ENCODE data around the gene MYZAP. TPM values are rescaled to one million over a fixed set of nuclear protein-coding genes. Genes with fewer than 3 reads are reported as not detected.

Gene MYZAP
- total and polyA plus RNA-seq, 10 donors: 4.1 to 26.2 (median 13.8) TPM

DNA sequence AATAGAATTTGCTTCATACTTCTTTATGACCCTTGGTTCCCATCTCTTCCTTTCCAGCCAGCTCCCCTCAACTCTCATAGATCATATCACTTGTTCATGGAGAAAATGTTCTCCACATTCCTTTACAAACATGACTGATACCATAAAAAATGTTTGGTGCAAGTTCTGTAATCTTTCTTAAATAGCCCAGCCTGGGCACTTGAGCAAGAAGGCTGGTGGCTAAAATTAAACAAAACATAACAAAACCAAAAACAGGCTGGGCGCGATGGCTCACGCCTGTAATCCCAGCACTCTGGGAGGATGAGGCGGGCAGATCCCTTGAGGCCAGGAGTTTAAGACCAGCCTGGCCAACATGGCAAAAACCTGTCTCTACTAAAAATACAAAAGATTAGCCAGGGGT lies 105.9 kb downstream of the MYZAP start:
- WGBS, 5 donors: 90 to 98% (median 96%) methylated on average over 4 of the region's 4 CpGs
- no peaks in the 10 kb centered on the region for H3K36me3 ChIP-seq
- DNase-seq: no peak
- H3K9me3 ChIP-seq: no peaks in the 10 kb centered on the region
- no peaks in the 10 kb centered on the region for H3K4me1 ChIP-seq
- peaks cover 0 to 23% (median 0%) of the 10 kb centered on the region in 7 donors for H3K27me3 ChIP-seq (replicated peaks in 1 of 7)
- H3K27ac ChIP-seq: no peak overlapping the region
- intact Hi-C loops (cut with DNase I; ENCODE audit: low total_unique reads): no loop called here
- no peak overlapping the region for H3K4me3 ChIP-seq
- TF ChIP-seq POLR2A (IDR thresholded peaks at IDR 0.05) (no peak), POLR2AphosphoS5 (IDR thresholded peaks at IDR 0.05) (no peak), CTCF (IDR thresholded peaks at IDR 0.05 in 8 of 11, conservative IDR thresholded peaks at IDR 0.05 in 3 of 11) (no peak)

DNA sequence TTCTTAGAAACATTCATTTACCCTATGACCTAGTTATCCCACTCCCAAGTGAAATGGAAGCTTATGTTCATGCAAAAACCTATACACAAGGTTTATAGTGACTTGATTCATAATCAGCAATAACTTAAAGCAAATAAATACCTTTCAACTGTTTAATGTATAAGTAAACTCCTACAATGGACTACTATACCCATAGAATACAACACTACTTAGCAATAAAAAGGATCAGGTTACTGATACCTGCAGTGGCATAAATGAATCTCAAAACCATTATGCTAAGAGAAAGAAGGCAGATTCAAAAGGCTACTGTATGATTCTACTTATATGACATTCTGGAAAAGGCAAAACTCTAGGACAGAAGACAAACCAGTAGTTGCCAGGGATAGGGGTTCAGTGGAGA lies 106.5 kb downstream of the MYZAP start:
- no peaks in the 10 kb centered on the region for H3K9me3 ChIP-seq
- TF ChIP-seq POLR2AphosphoS5 (IDR thresholded peaks at IDR 0.05): no peak
- TF ChIP-seq POLR2A (IDR thresholded peaks at IDR 0.05): no peak
- no peak for TF ChIP-seq CTCF (IDR thresholded peaks at IDR 0.05 in 8 of 11, conservative IDR thresholded peaks at IDR 0.05 in 3 of 11)
- no peak for DNase-seq
- H3K27ac ChIP-seq: no peak overlapping the region
- H3K36me3 ChIP-seq: no peaks in the 10 kb centered on the region
- intact Hi-C loops (cut with DNase I; ENCODE audit: low total_unique reads): no loop called here
- no peaks in the 10 kb centered on the region for H3K4me1 ChIP-seq
- no peak overlapping the region for H3K4me3 ChIP-seq
- peaks cover 0 to 23% (median 0%) of the 10 kb centered on the region in 7 donors for H3K27me3 ChIP-seq (replicated peaks in 1 of 7)

DNA sequence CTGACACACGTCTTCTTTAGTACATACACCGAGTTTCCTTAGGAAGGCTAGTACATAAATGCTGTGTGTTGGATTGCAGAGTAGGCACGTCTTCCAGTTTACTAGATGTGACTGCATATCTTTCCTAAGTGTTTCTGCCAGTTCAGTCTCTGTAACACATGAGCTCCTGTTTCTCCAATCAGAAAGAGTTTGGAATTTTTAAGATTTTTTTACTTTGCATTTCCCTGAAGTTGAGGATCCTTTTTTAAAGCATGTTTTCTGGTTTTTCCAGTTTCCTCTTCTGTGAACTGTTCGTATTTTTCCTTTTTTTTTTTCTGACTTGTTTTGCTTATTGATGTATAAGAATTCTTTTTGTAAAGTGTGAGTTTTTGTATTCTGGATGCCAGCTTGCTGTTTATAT lies 107.3 kb downstream of the MYZAP start:
- no peak overlapping the region for H3K27ac ChIP-seq
- intact Hi-C loops (cut with DNase I; ENCODE audit: low total_unique reads): no loop called here
- DNase-seq: no peak
- no peaks in the 10 kb centered on the region for H3K9me3 ChIP-seq
- TF ChIP-seq POLR2AphosphoS5 (IDR thresholded peaks at IDR 0.05): no peak
- no peak for TF ChIP-seq POLR2A (IDR thresholded peaks at IDR 0.05)
- no peak for TF ChIP-seq CTCF (IDR thresholded peaks at IDR 0.05 in 8 of 11, conservative IDR thresholded peaks at IDR 0.05 in 3 of 11)
- no peak overlapping the region for H3K4me3 ChIP-seq
- H3K4me1 ChIP-seq: no peaks in the 10 kb centered on the region
- no peaks in the 10 kb centered on the region for H3K36me3 ChIP-seq
- H3K27me3 ChIP-seq (replicated peaks in 1 of 7): peaks cover 0 to 23% (median 0%) of the 10 kb centered on the region in 7 donors
- WGBS, 5 donors: 71 to 87% (median 82%) methylated on average over 4 of the region's 4 CpGs

- no peak for TF ChIP-seq POLR2AphosphoS5 (IDR thresholded peaks at IDR 0.05)
- no peak for TF ChIP-seq POLR2A (IDR thresholded peaks at IDR 0.05)
- no peak for TF ChIP-seq CTCF (IDR thresholded peaks at IDR 0.05 in 8 of 11, conservative IDR thresholded peaks at IDR 0.05 in 3 of 11)
Observed at GRCh38 chr15:57703387-57703786, 111.7 kb downstream of the MYZAP start.

More at GRCh38 chr15:57703387-57703786, 111.7 kb downstream of the MYZAP start:
- H3K4me3 ChIP-seq: no peak overlapping the region
- H3K36me3 ChIP-seq: no peaks in the 10 kb centered on the region
- peaks cover 0 to 15% (median 0%) of the 10 kb centered on the region in 7 donors for H3K27me3 ChIP-seq (replicated peaks in 1 of 7)
- H3K4me1 ChIP-seq: peaks cover 9 to 22% (median 20%) of the 10 kb centered on the region in 6 donors
- DNase-seq: no peak
- intact Hi-C loops (cut with DNase I; ENCODE audit: low total_unique reads): no loop called here
- WGBS, 5 donors: 19 to 27% (median 22%) methylated on average over 2 of the region's 2 CpGs
- H3K27ac ChIP-seq: no peak overlapping the region
- H3K9me3 ChIP-seq: no peaks in the 10 kb centered on the region

Data from spleen (tissue), 11 donors.